ENCODE measurements around the gene HINFP.

- no peak for TF ChIP-seq CTCF (IDR thresholded peaks at IDR 0.05; ENCODE audit: insufficient read depth, low read length)
- no peak for TF ChIP-seq REST (IDR thresholded peaks at IDR 0.05; ENCODE audit: insufficient replicate concordance, low read depth)
- no peak for TF ChIP-seq POLR2AphosphoS5 (IDR thresholded peaks at IDR 0.05; ENCODE audit: low read depth)
Observed at GRCh38 chr11:119158467-119158866, 37.1 kb downstream of the HINFP start.

All from HL-60 (cell line).